ENCODE measurements around the gene NPTXR.

Gene NPTXR

DNA sequence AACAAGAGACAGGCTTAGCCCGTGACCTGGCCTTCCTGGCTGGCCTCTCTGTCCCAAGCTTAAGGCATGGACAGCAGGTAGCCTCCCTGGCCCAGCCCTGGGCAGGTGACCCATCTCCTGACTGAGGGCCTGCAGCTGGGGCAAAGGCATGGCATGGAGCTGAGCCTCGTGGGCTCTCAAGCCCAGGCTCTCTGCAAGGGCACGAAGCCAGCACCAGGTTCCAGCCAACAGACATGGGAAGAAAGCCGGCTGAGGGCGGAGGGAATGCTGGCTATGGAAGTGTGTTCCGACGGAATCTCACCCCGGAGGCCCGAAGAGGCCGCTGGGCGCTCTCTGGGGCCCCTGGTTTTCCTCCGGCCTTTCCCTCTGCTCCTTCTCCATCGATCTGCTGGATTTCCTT lies 62.8 kb downstream of the NPTXR start:
- no peaks in the 10 kb centered on the region for H3K27me3 ChIP-seq (ENCODE audit: control insufficient read depth, insufficient read depth, low read length)
- no peak overlapping the region for H3K9ac ChIP-seq (ENCODE audit: low read length)
- no peaks in the 10 kb centered on the region for H3K36me3 ChIP-seq (ENCODE audit: control insufficient read depth, insufficient read depth, low read length)
- H3K4me1 ChIP-seq (ENCODE audit: control insufficient read depth, insufficient read depth, low read length), result no peaks in the 10 kb centered on the region
- H3K4me3 ChIP-seq (ENCODE audit: low read length), result no peak overlapping the region
- no peaks in the 10 kb centered on the region for H3K9me3 ChIP-seq (ENCODE audit: control insufficient read depth, low read length)

DNA sequence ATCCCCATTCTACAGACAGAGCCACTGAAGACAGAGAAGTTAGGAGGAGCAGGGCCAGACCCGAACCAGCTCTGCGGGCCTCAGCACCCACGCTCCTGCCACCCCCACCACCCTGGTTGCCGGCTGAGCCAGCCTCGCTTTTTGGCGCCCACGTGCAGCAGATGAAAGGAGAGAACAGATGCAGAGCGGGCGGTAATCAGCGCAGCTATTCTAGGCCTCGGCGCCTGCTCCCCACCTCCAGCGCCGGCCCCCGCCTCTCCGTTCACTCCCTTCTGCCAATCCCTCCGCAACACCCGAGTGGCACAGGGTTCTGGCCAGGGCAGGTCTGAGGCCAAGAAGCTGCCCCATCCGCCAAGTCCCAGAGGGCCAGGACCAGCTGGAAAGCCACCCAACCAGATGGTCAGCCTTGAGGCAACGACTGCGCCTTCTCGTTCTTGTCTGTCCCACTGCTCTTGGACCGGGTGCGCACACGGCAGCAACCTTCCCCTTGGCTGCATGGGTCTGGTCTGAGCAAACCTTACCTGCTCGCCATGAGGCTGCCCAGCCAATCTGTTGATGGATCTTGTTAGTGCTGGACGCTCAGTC lies 66.6 kb downstream of the NPTXR start:
- Histone ChIP-seq H3K4me3 (ENCODE audit: low read length) (no peak overlapping the region), H3K4me1 (ENCODE audit: control insufficient read depth, insufficient read depth, low read length) (no peaks in the 10 kb centered on the region)

DNA sequence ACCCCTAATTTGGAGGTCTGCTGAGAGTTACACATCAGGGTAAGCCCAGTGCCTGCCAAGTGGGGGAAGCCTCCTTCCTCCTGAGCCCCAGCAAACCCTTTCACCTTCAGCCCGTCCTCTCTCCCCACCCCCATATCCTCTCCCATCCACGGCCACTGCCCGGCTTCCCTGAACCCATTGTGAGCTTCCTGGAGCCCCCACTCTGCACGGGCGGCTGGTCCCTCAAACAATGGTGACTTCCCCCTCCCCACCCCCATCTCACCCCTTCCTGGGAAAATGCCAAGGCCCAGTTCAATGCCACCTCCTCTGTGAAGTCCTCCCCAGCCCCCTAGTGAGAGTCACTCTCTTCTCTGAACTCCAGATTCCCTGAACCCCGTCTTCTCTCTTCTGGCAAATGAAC lies 67.7 kb downstream of the NPTXR start:
- H3K36me3 ChIP-seq (ENCODE audit: control insufficient read depth, insufficient read depth, low read length), result no peaks in the 10 kb centered on the region
- H3K9me3 ChIP-seq (ENCODE audit: control insufficient read depth, low read length), result no peaks in the 10 kb centered on the region
- no peaks in the 10 kb centered on the region for H3K27me3 ChIP-seq (ENCODE audit: control insufficient read depth, insufficient read depth, low read length)
- H3K4me3 ChIP-seq (ENCODE audit: low read length), result no peak overlapping the region
- H3K9ac ChIP-seq (ENCODE audit: low read length), result no peak overlapping the region
- H3K4me1 ChIP-seq (ENCODE audit: control insufficient read depth, insufficient read depth, low read length), result no peaks in the 10 kb centered on the region

More for the DNA sequence above, 66.6 kb downstream of the NPTXR start:
- Histone ChIP-seq H3K9ac (ENCODE audit: low read length) (no peak overlapping the region), H3K27me3 (ENCODE audit: control insufficient read depth, insufficient read depth, low read length) (no peaks in the 10 kb centered on the region), H3K36me3 (ENCODE audit: control insufficient read depth, insufficient read depth, low read length) (no peaks in the 10 kb centered on the region), H3K9me3 (ENCODE audit: control insufficient read depth, low read length) (no peaks in the 10 kb centered on the region)

DNA sequence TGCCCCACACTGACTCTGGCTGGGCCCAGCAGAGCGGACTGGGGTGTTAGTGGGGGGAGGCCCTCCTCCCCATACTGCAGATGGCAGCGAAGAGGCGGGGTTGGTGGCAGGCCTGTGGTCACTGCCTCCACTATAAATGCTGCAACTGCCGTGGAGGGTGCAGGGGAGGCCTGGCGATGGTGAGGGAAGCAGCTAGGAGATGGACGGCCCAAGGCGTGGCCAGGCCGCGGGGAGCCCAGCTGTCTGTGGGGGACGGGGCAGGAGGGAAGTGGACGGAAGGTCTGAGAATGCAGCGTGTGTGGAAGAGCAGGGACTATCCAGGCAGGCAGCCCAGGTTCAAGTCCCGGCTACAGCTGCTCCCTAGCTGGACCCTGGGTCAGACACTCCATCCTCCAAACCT lies 68.2 kb downstream of the NPTXR start:
- Histone ChIP-seq H3K27me3 (ENCODE audit: control insufficient read depth, insufficient read depth, low read length) (no peaks in the 10 kb centered on the region), H3K4me3 (ENCODE audit: low read length) (no peak overlapping the region), H3K9me3 (ENCODE audit: control insufficient read depth, low read length) (no peaks in the 10 kb centered on the region), H3K4me1 (ENCODE audit: control insufficient read depth, insufficient read depth, low read length) (no peaks in the 10 kb centered on the region), H3K9ac (ENCODE audit: low read length) (no peak overlapping the region), H3K36me3 (ENCODE audit: control insufficient read depth, insufficient read depth, low read length) (no peaks in the 10 kb centered on the region)

DNA sequence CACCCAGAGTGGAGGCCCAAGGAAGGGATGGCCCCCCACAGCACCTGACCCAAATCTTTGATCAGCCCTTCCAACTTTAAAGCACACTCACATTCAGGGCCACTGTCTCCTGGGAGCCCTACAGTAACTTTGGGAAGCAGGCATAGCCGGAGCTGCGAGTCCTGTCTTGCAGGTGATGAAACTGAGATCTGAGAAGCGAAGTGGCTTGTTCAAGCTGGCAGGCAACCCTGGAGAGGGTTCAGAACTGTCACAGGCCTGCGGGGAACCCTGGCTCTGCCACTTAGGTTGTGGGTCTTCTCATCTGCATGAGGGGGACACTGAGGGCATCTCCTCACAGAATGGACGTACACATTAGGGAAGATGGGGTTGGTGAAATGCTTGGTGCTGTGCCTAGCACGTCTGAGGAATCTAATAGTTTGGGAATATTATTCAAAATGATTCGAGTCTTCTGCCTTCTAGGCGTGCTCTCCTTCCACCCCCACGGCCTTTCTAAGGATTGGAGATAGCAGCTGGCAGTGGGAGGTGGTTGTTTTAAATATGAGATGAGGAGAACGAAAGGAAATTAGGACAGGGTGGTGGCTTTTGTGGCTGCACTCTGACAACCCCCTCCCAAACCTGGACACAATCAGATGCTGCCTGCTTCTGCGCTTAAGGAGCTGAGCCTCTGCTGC lies 69.2 kb downstream of the NPTXR start:
- no peak overlapping the region for H3K4me3 ChIP-seq (ENCODE audit: low read length)

DNA sequence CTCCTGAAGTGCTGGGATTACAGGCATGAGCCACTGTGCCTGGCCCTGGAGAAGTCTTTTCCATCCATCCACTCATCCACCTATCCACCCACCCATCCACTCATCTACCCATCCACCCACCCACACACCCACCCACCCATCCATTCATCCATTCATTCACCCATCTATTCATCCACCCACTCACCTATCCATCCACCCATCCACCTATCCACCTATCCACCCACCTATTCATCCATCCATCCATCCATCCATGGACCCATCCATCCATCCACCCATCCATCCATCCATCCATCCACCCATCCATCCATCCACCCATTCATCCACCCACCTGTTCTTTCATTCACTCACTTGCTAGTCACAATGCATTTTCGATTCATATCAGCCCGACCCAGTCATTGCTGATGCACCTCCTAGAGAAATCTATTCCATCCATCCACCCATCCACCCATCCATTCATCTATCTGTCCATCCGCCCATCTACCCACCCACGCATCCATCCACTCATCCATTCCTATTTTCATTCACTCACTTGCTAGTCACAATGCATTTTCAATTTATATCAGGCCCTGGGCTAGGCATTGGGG lies 70.4 kb downstream of the NPTXR start:
- no peaks in the 10 kb centered on the region for H3K27me3 ChIP-seq (ENCODE audit: control insufficient read depth, insufficient read depth, low read length)
- H3K9ac ChIP-seq (ENCODE audit: low read length), result no peak overlapping the region
- H3K4me1 ChIP-seq (ENCODE audit: control insufficient read depth, insufficient read depth, low read length), result no peaks in the 10 kb centered on the region
- no peaks in the 10 kb centered on the region for H3K9me3 ChIP-seq (ENCODE audit: control insufficient read depth, low read length)
- no peak overlapping the region for H3K4me3 ChIP-seq (ENCODE audit: low read length)
- no peaks in the 10 kb centered on the region for H3K36me3 ChIP-seq (ENCODE audit: control insufficient read depth, insufficient read depth, low read length)

More for the DNA sequence above, 69.2 kb downstream of the NPTXR start:
- Histone ChIP-seq H3K4me1 (ENCODE audit: control insufficient read depth, insufficient read depth, low read length) (no peaks in the 10 kb centered on the region), H3K9ac (ENCODE audit: low read length) (no peak overlapping the region), H3K36me3 (ENCODE audit: control insufficient read depth, insufficient read depth, low read length) (no peaks in the 10 kb centered on the region), H3K27me3 (ENCODE audit: control insufficient read depth, insufficient read depth, low read length) (no peaks in the 10 kb centered on the region), H3K9me3 (ENCODE audit: control insufficient read depth, low read length) (no peaks in the 10 kb centered on the region)

DNA sequence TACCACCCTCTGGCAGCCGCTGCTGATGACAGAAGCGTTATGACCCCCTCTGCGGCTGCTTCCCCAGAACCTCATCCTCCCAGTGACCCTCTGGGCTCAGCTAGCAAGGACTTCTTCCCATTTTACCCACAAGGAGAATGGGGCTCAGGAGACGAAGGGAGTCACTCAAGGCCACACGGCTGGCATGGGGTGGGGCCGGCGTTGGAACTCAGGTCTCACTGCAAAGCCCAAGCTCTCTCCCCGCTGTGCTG lies 71.3 kb downstream of the NPTXR start:
- Histone ChIP-seq H3K4me3 (ENCODE audit: low read length) (no peak overlapping the region), H3K9me3 (ENCODE audit: control insufficient read depth, low read length) (no peaks in the 10 kb centered on the region), H3K4me1 (ENCODE audit: control insufficient read depth, insufficient read depth, low read length) (no peaks in the 10 kb centered on the region), H3K9ac (ENCODE audit: low read length) (no peak overlapping the region), H3K27me3 (ENCODE audit: control insufficient read depth, insufficient read depth, low read length) (no peaks in the 10 kb centered on the region), H3K36me3 (ENCODE audit: control insufficient read depth, insufficient read depth, low read length) (no peaks in the 10 kb centered on the region)

DNA sequence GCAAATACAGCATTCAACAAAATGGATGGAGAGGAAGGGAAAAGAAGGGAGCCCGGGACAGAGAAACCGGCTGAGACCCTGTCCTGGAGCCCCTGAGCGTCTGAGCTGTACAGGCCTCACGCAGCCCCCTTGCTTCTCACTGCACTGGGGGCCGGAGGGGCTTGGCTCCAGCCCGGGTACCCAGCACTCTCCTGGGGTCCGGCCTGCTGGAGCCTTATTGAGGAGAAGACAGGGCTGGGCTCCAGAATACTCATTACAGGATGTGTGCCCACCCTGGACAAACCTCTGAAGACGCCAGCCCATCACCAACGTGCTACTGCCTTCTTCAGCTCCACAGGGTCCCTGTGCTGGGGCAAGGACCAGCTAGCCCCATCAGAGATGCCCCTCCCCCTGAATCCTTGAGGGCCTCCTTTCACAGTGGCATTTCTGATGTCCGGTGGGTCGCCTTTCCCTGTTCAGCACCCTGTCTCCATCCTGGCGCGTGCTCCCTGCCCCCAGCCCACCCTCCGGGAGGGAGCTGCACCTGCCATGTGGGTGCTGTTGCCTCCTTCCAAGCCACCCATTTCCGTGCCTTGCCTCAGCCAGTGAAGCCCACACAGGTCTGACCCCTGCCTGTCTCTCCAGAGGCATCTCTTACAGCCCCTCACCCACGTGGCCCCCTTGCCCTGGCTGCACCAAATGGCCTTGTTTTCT lies 73.4 kb downstream of the NPTXR start:
- H3K36me3 ChIP-seq (ENCODE audit: control insufficient read depth, insufficient read depth, low read length), result no peaks in the 10 kb centered on the region

More for the DNA sequence above, 73.4 kb downstream of the NPTXR start:
- H3K9ac ChIP-seq (ENCODE audit: low read length), result no peak overlapping the region
- no peak overlapping the region for H3K4me3 ChIP-seq (ENCODE audit: low read length)
- H3K4me1 ChIP-seq (ENCODE audit: control insufficient read depth, insufficient read depth, low read length), result no peaks in the 10 kb centered on the region
- no peaks in the 10 kb centered on the region for H3K9me3 ChIP-seq (ENCODE audit: control insufficient read depth, low read length)
- peaks cover 6% of the 10 kb centered on the region for H3K27me3 ChIP-seq (ENCODE audit: control insufficient read depth, insufficient read depth, low read length)

Measured in mucosa of stomach (tissue), 1 donor.